Astrocyte of the cerebellum (primary cell): Measurements from ENCODE around the gene SETMAR.
"Not testable (repeated sequence)": the region's sequence is repeated elsewhere in the genome, so short reads cannot be mapped to it uniquely, and the experiment has no call there.

Experiments
- DNase-seq: peaks from one replicate; pipeline ENCODE4 v3.0.0-alpha.2; 2011; ENCODE audit warnings: low read depth
- H3K4me3 ChIP-seq: 2 replicates; pipeline ENCODE4 v1.5.1; 2011; ENCODE audit warnings: mild to moderate bottlenecking, low read depth, low read length, moderate library complexity
- CTCF ChIP-seq: IDR thresholded peaks from 2 replicates; pipeline ENCODE4 v1.5.1; 2012; ENCODE audit warnings: low read length, low read depth, moderate library complexity, mild to moderate bottlenecking; ENCODE audit errors: missing control alignments
- in situ Hi-C: cut with HindIII; loops from 2 replicates; pipeline ENCODE4 v1.10.0; 2017; ENCODE audit warnings: low sequenced_read_pairs

Gene SETMAR

GRCh38 chr3:4323246-4324027 lies 20.3 kb downstream of the SETMAR start:
- H3K4me3 ChIP-seq: no peak overlapping the region
- in situ Hi-C loops: no loop called here
- TF ChIP-seq CTCF: no peak
- DNase-seq: no peak

- no peak for TF ChIP-seq CTCF
- DNase-seq: no peak
- no peak overlapping the region for H3K4me3 ChIP-seq
- in situ Hi-C loops: no loop called here
These were observed 23.7 kb downstream of the SETMAR start for GRCh38 chr3:4326868-4327267.

DNA sequence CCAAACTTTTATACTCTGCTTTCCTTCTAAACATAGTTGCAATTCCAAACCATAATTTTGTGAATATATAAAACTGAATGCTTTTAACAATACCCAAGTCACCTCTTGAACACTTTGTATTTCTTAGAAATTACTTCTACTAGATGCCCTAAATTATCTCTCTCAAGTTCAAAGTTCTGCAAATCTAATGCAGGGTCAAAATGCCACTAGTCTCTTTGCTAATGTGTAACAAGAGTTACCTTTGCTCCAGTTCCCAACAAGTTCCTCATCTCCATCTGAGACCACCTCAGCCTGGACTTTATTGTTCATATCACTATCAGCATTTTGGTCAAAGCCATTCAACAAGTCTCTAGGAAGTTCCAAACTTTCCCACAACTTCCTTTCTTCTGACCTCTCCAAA lies 26.6 kb downstream of the SETMAR start:
- in situ Hi-C loops: not testable (repeated sequence)

GRCh38 chr3:4332111-4332510 lies 28.9 kb downstream of the SETMAR start:
- no peak for TF ChIP-seq CTCF
- in situ Hi-C loops: no loop called here
- no peak for DNase-seq
- no peak overlapping the region for H3K4me3 ChIP-seq

More for the DNA sequence above, 26.6 kb downstream of the SETMAR start:
- DNase-seq, H3K4me3 ChIP-seq: not testable (repeated sequence)

DNA sequence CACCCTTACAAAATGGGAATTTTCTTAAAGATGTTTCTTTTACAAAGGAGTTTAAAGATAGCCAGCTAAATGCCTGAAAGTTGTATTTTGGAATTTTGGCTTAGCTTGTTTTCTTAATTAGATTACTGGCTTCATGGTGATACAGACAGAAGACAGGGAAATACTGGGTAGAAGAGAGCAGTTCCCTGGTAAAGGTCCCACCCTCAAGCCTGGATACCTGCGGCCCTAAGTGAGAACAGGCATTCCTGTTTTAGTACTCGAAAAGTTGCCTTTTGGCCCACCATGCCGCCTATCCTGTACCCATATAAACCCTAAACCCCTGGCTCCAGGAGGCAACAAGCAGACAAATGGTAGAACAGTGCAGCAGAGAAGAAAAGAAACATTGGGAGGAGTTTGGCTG lies 29.4 kb downstream of the SETMAR start:
- in situ Hi-C loops: no loop called here
- H3K4me3 ChIP-seq: no peak overlapping the region
- no peak for DNase-seq
- TF ChIP-seq CTCF: no peak

- H3K4me3 ChIP-seq: no peak overlapping the region
- no peak for DNase-seq
- in situ Hi-C loops: no loop called here
- no peak for TF ChIP-seq CTCF
These were observed 29.8 kb downstream of the SETMAR start for GRCh38 chr3:4332991-4333390.

DNA sequence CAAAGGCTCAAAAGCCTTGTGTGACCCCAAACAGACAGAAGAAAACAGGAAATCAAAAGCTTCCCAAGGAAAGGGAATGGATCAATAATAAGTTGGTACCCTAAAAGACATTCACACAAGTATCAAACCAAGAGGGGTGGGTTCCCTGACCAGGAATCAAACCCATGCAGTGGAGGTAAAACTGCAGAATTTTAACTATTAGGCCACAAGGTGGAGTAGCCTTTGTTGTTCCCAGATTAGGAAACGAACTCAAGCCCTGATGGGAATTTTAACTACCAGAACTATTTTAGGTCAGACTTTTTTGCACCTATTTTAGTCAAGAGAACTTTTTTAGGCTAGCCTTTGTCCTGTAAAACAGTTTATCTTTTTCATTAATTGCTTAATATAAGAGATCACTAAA lies 31.4 kb downstream of the SETMAR start:
- no peak for DNase-seq
- in situ Hi-C loops: no loop called here
- H3K4me3 ChIP-seq: no peak overlapping the region
- TF ChIP-seq CTCF: no peak
